Uterus (tissue), 2 donors: ENCODE measurements around the gene POLRMT.

Experiments
- POLR2A ChIP-seq, 2 donors: fragments of 450-650 bp; IDR thresholded peaks; one replicate each; pipeline ENCODE4 v1.6.1; 2016; ENCODE audit warnings: antibody characterized with exemption in 2 of 2, mild to moderate bottlenecking in 1 of 2, moderate library complexity in 1 of 2
- TF ChIP-seq, protein P1 (sequence below), 4 experiments: fragments of 200-600 bp in 2 of 4; fragments of 450-650 bp in 2 of 4; sonication (generic) in 2 of 4; IDR thresholded peaks; one replicate each; pipeline ENCODE4 v1.5.1; 2016 to 2019; ENCODE audit warnings: antibody characterized with exemption in 4 of 4, mild to moderate bottlenecking in 2 of 4, moderate library complexity in 1 of 4

DNA sequence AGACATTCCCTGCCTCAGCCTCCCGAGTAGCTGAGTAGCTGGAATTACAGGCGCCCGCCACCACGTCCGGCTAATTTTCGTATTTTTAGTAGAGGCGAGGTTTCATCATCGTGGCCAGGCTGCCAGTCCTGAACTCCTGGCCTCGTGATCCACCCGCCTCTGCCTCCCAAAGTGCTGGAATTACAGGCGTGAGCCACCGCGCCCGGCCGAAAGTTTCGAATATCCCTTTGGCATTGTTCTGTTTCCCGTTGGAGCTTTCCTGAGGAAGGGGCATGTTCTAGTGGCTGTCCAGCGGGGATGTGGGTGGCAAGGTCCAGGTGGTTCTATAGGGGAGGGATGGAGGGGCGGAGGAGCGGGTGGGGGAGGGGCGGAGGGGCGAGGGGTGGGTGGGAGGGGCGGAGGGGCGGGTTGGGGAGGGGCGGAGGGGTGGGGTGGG is 63.1 kb downstream of the POLRMT start:
- TF ChIP-seq POLR2A (IDR thresholded peaks at IDR 0.05): no peak
- TF ChIP-seq, protein P1, sequence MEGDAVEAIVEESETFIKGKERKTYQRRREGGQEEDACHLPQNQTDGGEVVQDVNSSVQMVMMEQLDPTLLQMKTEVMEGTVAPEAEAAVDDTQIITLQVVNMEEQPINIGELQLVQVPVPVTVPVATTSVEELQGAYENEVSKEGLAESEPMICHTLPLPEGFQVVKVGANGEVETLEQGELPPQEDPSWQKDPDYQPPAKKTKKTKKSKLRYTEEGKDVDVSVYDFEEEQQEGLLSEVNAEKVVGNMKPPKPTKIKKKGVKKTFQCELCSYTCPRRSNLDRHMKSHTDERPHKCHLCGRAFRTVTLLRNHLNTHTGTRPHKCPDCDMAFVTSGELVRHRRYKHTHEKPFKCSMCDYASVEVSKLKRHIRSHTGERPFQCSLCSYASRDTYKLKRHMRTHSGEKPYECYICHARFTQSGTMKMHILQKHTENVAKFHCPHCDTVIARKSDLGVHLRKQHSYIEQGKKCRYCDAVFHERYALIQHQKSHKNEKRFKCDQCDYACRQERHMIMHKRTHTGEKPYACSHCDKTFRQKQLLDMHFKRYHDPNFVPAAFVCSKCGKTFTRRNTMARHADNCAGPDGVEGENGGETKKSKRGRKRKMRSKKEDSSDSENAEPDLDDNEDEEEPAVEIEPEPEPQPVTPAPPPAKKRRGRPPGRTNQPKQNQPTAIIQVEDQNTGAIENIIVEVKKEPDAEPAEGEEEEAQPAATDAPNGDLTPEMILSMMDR (IDR thresholded peaks at IDR 0.05): no peak
